ENCODE measurements around the gene ME3. TPM values are rescaled to one million over a fixed set of nuclear protein-coding genes. Genes with fewer than 3 reads are reported as not detected.

ME3 gene
- total RNA-seq, 1 donor from 2014 or later, result 1.3 TPM

DNA sequence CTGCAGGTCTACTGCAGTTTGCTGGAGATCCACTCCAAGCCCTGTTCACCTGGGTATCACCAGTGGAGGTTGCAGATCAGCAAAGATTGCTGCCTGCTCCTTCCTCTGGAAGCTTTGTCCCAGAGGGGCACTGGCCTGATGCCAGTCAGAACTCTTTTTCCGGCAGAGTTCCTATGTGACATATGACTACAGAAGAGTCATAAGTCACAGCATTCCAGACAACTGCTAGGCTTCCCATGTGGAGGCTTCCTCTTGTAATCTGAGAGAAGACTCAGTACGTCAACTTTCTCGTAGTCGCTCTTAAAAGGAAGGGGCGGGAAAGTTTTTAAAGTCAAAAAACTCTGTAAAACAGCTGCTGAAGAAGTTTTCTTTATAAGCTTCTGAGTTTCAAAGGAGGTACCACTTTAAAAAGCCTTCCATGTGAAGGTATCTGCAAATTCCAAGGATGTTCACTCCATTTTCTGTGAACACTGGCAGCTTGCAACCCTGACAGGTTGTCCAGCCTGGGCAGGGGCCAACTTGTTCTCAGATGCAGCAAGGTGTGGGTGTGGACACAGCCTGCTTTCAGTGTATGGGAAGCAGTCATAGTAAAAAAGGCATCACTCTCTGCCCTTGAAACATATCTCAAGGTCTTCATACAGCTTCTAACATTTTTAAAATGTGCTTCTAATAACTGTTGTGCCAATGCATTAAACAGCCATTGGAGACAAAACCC lies 97.8 kb downstream of the ME3 start:
- CTCF ChIA-PET, result no interaction called here
- no peaks in the 10 kb centered on the region for H3K9me3 Mint-ChIP-seq
- H3K36me3 Mint-ChIP-seq (ENCODE audit: low read depth), result no peaks in the 10 kb centered on the region
- no peaks in the 10 kb centered on the region for H3K4me1 Mint-ChIP-seq
- H3K27me3 Mint-ChIP-seq, result no peaks in the 10 kb centered on the region
- POLR2A ChIA-PET, result no interaction called here
- H3K27ac Mint-ChIP-seq, result no peak overlapping the region
- ATAC-seq (ENCODE audit: low read depth) (no peak), DNase-seq (no peak)
- intact Hi-C loops (cut with micrococcal nuclease), result no loop called here
- no peak overlapping the region for H3K4me3 Mint-ChIP-seq
- TF ChIP-seq, protein P1, sequence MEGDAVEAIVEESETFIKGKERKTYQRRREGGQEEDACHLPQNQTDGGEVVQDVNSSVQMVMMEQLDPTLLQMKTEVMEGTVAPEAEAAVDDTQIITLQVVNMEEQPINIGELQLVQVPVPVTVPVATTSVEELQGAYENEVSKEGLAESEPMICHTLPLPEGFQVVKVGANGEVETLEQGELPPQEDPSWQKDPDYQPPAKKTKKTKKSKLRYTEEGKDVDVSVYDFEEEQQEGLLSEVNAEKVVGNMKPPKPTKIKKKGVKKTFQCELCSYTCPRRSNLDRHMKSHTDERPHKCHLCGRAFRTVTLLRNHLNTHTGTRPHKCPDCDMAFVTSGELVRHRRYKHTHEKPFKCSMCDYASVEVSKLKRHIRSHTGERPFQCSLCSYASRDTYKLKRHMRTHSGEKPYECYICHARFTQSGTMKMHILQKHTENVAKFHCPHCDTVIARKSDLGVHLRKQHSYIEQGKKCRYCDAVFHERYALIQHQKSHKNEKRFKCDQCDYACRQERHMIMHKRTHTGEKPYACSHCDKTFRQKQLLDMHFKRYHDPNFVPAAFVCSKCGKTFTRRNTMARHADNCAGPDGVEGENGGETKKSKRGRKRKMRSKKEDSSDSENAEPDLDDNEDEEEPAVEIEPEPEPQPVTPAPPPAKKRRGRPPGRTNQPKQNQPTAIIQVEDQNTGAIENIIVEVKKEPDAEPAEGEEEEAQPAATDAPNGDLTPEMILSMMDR (IDR thresholded peaks at IDR 0.05), result no peak

DNA sequence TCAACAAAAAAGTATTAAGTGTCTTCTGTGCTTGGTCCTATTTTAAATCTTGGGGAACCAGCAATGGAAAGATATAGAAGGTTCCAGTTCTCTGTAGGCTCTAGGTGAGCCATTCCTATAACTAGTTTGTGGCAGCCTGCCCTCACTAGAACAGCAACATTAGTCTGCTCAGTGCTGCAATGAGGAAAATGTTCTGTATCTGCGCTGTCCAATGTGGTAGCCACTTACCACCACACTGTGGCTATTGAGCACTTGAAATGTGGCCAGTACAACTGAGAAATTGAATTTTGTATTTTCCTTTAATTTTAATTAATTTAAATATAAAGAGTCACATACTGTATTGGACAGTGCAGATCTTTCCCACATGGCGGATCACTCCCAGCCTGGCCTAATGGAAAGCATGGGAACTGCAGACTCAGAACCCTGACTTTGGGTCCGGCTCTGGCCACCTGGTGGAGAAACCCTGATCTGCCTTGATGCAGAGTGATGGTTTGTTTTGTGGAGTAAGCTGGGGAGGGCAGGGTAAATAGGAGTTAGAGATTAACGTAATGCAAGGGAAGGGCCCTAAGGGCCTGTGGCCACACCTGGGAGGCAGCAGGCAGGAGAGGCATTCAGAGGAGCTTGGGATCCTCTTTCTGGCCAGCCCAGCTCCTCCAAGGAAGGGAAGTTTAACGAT lies 101.0 kb downstream of the ME3 start:
- ChIA-PET POLR2A (no interaction called here), CTCF (no interaction called here)
- intact Hi-C loops (cut with micrococcal nuclease), result no loop called here
- no peak overlapping the region for H3K4me3 Mint-ChIP-seq
- H3K36me3 Mint-ChIP-seq (ENCODE audit: low read depth), result no peaks in the 10 kb centered on the region
- no peak overlapping the region for H3K27ac Mint-ChIP-seq
- no peaks in the 10 kb centered on the region for H3K27me3 Mint-ChIP-seq
- H3K4me1 Mint-ChIP-seq, result no peaks in the 10 kb centered on the region
- TF ChIP-seq, protein P1 (IDR thresholded peaks at IDR 0.05), result no peak
- H3K9me3 Mint-ChIP-seq, result no peaks in the 10 kb centered on the region
- DNase-seq, result no peak
- ATAC-seq (ENCODE audit: low read depth), result no peak

DNA sequence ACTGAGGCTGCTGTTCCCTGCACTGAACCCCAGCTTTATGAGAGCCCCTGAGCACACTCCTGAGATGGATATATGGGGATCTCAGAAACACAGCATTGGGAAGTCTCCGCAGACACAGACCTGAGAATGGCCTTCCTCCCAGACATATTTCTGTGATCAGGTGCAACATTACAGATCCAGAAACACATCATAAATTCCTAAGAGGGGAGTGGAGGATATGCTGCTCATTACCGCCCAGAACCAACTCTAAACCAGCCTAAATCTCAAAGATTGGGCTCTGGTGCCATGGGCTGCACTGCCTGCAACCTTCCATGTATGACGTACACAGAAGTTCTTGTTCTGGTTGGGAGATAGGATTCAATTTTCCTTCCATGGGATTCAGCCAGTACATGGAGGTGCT lies 102.0 kb downstream of the ME3 start:
- TF ChIP-seq, protein P1 (IDR thresholded peaks at IDR 0.05), result no peak
- Mint-ChIP-seq H3K4me3 (no peak overlapping the region), H3K36me3 (ENCODE audit: low read depth) (no peaks in the 10 kb centered on the region), H3K9me3 (no peaks in the 10 kb centered on the region), H3K4me1 (no peaks in the 10 kb centered on the region), H3K27me3 (no peaks in the 10 kb centered on the region), H3K27ac (no peak overlapping the region)
- no peak for DNase-seq
- CTCF ChIA-PET, result no interaction called here
- POLR2A ChIA-PET, result no interaction called here
- intact Hi-C loops (cut with micrococcal nuclease), result no loop called here
- ATAC-seq (ENCODE audit: low read depth), result no peak

DNA sequence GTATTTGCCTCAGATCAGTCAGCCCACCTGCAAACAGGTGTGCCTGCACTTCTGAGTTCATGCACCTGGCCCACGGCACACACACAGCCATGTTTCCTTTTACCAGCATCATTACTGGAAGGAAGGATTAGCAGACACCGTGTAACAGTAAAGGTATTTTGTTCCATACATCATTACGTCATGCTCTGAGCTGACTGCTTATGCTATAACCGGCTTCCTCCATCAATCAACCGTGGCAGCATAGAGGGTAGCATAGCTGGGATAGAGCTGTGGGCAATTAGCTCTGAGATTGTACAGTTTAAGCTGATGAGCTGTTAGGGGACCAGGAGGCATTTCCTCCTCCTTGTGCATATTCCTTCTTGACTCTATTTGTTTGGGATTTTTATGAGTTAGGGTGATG lies 102.4 kb downstream of the ME3 start:
- no peak overlapping the region for H3K4me3 Mint-ChIP-seq
- DNase-seq (no peak), ATAC-seq (ENCODE audit: low read depth) (no peak)
- intact Hi-C loops (cut with micrococcal nuclease), result no loop called here
- TF ChIP-seq, protein P1 (IDR thresholded peaks at IDR 0.05), result no peak
- H3K27ac Mint-ChIP-seq, result no peak overlapping the region
- CTCF ChIA-PET, result no interaction called here
- H3K36me3 Mint-ChIP-seq (ENCODE audit: low read depth), result no peaks in the 10 kb centered on the region
- no peaks in the 10 kb centered on the region for H3K27me3 Mint-ChIP-seq
- H3K4me1 Mint-ChIP-seq, result no peaks in the 10 kb centered on the region
- POLR2A ChIA-PET, result no interaction called here
- no peaks in the 10 kb centered on the region for H3K9me3 Mint-ChIP-seq

DNA sequence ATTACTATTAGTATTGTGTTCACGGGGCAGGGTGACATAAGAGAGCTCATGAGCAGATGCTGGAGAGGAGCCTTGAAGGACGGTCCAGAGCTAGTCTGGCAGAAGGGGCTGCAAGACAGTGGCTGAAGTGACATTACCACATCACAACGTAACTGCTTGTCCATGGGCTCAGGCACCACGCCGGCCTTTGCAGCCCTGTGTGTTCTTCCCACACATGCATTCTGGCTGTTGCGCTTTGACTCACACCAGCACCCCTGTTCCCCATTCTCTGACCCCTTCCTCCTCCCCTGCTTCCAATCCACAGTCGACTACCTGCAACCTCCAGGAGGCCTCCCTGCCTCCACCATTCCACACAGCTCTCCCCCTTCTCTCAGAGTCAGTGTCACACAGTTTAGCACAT lies 103.3 kb downstream of the ME3 start:
- intact Hi-C loops (cut with micrococcal nuclease), result no loop called here
- Mint-ChIP-seq H3K27me3 (no peaks in the 10 kb centered on the region), H3K4me1 (no peaks in the 10 kb centered on the region), H3K9me3 (no peaks in the 10 kb centered on the region), H3K36me3 (ENCODE audit: low read depth) (no peaks in the 10 kb centered on the region), H3K4me3 (no peak overlapping the region), H3K27ac (no peak overlapping the region)
- ChIA-PET CTCF (no interaction called here), POLR2A (no interaction called here)
- TF ChIP-seq, protein P1 (IDR thresholded peaks at IDR 0.05), result no peak
- no peak for ATAC-seq (ENCODE audit: low read depth)
- DNase-seq, result no peak

Measured in activated B cell treated with CpG ODN at 0.5 μM for 24 hours (primary cell).